Activated CD4-positive, alpha-beta T cell treated with anti-CD3 and anti-CD28 coated beads, Interleukin-2, amount 50 U/mL, for 1 hour (primary cell): ENCODE measurements around the gene ZNF182.
"Not testable (repeated sequence)": the region's sequence is repeated elsewhere in the genome, so short reads cannot be mapped to it uniquely, and the experiment has no call there.

Experiments used
- DNase-seq: peaks from one replicate; pipeline ENCODE4 v3.0.0-alpha.2; 2020

ZNF182 gene

DNA sequence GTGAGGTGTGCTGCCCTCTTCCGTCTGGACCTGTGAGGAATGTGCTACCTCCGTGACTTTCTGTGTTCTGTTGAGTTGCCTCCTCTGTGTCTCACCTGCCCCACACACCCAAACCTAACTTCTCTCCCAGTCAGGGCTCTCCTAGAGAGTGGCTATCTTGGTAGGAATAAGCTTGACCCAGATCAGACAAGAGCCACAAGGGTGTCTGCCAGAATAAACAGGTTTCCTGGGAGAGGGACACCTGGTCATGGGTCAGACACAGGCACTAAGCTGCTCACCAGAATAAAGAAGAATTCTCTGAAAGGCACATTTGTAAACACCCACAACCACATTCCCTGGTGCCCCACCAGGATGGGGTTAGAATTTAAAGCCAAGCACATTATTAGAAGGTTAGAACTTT, 11.1 kb downstream of the ZNF182 start:
- DNase-seq, result no peak

DNA sequence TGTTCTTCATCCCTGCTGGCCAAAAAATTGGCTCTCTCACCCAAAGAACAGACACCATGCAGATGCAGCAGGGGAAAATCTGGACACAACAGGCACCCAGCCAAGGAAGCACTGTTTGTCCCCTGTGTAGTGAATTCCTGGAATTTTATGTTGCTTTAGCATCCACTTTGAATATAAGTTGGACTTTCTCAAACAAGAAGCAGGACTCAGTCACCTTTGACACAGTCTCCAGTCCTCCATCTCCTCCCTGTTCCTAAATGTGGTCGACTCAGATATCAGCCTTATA, 11.8 kb downstream of the ZNF182 start:
- DNase-seq, result no peak

DNA sequence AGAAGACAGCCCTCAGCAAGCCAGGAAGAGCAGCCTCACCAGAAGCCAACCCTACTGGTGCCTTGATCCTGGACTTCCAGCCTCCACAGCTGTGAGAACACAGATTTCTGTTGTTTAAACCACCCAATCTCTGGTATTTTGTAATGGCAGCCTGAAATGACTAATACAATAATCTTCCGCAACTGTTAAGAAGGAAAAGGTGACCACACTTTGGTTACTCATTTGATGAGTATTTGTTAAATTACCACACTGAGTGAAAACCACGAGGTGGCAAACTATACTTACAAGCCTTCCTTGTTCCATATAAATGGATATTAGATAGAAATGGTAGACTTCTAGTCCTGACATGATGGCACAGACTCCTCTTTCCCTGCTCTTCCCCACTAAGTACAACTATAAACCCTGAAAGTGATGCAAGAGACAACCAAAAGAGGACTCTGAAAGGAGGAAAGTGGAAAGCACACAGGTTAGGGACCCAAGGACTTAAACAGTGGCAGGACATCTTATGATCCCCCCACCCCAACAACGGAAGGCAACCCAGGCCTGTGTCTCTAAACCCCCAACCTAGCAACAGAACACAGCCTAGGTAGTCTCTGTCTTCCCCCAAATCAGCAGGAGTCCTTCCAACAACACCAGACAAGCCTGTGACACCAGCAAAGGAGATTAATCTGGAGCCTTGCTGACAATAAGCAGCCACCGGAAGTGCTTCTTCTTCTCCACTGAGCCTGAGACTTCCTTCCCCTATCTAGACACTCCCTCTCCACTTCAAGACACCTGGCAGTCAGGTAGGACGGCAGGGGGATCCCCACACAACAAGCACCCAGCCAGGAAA, 12.3 kb downstream of the ZNF182 start:
- DNase-seq, result no peak

DNA sequence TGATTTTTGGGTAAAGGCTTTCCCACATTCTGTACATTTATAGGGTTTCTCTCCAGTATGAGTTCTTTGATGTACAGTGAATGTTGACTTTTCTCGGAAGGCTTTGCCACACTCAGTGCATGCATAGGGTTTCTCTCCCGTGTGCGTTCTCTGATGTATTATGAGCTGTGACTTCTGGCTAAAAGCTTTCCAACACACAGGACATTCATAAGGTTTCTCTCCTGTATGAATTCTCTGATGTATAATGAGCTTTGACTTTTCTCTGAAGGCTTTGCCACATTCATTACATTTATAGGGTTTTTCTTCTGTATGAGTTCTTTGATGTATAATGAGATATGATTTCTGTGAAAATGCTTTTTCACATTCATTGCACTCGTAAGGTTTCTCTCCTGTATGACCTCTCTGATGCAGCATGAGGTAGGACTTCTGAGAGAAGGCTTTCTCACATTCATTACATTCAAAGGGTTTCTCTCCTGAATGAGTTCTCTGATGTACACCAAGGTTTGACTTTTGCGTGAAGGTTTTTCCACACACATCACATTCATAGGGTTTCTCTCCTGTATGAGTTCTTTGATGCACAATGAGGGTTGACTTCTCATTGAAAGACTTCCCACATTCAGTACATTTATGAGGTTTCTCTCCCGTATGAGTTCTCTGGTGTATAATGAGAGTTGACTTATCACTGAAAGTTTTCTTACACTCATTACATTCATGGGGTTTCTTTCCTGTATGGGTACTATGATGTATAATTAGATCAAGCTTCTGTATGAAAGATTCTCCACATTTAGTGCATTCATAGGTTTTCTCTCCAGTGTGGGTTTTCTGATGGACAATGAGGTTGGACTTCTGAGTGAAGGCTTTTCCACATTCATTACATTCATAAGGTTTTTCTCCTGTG, 27.3 kb downstream of the ZNF182 start:
- no peak for DNase-seq

DNA sequence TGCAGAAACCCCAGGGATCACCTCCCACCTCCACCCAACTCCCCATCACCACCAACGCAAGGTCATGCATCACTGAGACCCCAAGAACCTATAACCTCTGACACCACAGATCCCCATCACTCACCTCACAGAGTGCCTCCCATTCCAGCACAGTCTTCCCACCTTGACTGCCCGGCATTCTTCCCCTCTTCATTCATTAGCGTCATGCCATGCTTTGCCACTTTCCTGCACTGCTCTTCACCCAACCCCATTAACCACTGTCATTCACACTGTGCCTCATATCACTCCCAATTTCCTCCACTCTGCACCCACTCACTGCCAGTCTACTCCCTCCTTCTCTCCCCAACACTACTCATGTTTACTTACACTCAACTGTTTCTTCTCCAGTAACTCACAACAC, 30.6 kb downstream of the ZNF182 start:
- DNase-seq, result no peak

DNA sequence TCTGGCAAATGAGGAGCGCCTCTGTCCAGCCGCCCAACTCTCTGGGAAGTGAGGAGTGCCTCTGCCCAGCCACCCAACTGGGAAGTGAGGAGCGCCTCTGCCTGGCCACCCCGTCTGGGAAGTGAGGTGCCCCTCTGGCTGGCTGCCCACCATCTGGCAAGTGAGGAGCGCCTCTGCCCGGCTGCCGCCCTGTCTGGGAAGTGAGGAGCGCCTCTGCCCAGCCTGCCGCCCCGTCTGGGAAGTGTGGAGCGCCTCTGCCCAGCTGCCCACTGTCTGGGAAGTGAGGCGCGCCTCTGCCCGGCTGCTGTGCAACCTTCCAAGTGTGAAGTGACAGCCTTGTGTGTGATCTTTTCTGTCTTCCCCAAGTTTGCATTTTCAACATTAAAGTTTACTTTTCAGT, 38.3 kb downstream of the ZNF182 start:
- not testable (repeated sequence) for DNase-seq

DNA sequence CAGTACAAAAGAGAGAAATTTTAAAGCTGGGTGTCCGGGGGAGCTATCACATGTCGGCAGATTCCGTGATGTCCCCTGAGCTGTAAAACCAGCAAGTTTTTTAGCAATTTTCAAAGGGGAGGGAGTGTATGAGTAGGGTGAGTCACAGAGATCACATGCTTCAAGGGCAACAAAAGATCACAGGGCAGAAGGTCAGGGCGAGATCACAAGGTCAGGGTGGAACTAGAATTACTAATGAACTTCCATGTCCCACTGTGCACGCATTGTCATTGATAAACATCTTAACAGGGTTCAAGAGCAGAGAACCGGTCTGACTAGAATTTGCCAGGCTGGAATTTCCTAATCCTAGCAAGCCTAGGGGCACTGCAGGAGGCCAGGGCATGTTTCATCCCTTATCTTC, 42.0 kb downstream of the ZNF182 start:
- not testable (repeated sequence) for DNase-seq

DNA sequence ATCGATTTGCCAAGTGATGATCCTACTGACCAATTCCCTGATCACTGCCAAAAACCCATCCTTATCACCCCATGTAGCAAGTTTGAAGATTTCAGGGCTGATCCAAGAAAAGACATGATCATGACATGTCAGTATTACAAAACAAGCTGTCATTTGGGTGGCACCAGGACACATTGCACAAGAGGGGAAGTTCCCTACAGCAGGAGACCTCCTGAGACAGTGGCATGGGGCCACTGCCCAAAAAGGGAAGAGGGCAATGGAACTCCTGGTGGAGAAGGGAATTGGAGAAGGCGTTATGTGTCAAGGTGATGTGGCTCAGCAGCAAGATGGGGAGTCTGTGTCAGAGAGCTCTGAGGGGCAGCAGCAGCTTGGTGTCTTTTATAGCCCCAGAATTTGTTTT, 43.4 kb downstream of the ZNF182 start:
- DNase-seq, result no peak

DNA sequence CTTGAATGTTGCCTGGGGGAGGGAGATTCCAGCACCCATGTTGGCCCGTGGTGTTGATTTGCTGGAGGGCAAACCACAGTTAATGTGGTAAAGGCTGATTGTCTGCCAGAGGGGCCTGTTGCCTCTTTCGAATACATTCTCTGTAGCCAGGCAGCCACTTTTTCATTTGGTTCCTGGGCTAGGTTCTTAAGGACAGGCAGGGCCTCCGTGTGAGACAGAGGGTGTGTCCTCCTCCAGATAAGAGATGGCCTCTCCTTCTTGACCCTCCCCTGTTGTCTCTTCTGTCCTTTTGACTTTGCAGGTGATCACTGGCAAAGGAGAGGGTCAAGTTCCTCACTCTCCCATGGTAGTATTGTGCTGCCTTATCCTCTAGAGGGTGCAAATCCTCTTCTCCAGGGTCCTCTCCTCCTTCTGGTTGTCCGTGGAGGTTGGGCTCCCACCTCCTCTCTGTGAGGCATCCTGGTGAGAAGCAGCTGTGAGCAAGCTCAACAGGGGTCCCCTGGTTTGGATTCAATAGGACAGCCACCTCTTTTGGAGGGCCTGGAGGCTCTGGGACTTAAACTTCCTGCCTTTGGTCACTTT, 44.9 kb downstream of the ZNF182 start:
- DNase-seq, result peak; percentile 2

DNA sequence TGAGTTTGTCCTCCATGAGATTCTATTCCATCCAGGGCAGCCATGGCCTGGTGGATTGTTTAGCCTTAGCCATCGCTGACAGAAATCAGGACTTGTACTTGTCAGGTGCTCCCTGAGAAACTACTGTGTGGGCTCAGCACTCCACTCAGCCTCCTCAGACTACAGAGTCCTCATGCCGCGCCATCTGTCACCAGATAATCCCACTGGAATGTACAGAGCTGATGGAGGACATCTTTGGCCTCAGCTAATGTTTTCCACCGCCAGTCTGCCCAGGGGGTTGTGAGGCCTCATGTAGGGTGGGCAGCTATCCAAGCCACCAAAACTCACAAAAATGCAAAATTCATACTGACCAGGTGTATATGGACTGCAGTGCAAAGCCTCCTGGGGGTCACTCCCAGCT, 45.6 kb downstream of the ZNF182 start:
- not testable (repeated sequence) for DNase-seq

DNA sequence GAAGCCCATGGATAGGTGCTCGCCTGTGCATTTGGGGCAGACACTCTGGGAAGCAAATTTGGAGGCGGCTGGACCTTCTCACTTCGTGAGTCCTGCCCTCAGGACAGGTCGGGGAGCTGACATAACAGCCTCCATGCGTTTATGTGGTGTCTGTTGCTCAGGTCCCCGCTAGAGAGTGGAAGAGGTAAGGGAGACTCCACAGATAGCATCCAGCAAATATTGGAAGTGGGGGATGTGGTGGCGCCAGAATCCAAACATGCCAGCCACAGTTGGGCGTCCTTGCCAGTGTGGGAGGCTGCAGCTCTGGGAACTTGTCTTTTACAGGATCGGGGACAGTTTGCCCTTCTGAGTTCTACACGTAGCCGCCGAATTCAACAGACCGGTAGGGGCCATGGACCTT, 47.8 kb downstream of the ZNF182 start:
- no peak for DNase-seq

DNA sequence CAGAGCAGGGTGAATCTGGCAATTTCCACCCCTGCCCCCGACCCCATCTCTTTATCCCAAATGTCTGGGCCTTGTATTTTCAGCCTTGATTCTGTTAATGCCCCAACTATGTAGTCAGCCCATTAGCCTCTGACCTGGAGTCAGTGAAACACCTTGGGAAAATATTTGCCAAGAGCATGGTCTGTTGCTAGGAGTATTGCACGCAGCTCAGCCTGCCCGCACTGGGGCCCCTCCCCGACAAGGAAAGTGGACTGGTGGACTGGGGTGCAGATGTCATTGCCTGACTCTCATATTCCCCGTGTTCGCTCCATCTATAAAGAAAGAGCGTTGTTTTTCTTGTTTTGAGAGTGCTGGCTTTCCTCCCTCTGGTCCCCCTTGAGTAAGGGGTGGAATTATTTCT, 48.5 kb downstream of the ZNF182 start:
- DNase-seq, result not testable (repeated sequence)

DNA sequence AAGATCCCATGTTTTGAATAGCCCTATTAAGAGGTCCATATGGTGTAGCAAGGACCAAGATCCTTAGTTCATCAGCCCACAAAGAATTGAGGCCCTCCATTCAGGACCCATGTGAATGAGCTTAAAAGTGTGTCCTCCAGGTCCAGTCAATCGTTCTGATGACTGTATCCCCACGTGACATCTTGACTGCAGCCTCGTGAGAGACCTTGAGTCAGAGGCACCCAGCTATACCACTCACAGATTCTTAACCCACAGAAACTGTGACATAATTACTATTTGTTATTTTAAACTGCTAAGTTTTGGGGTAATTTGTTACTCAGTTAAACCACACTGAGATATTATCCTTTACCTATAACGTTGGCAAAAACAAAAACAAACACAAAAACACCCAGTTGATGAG, 62.4 kb downstream of the ZNF182 start:
- no peak for DNase-seq

DNA sequence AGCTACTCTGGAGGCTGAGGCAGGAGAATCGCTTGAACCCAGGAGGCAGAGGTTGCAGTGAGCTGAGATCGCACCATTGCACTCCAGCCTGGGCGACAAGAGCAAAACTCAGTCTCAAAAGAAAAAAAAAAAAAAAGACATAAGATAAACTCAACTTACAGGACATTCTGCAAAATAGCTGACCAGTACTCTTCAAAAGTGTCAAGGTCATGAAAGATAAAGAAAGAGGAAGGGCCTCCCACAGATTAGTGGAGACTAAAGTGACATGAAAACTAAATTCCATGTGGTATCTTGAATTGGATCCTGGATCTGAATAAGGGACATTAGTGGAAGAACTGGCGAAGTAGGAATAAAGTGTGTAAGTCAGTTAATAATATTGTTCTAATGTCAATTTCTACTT, 63.3 kb downstream of the ZNF182 start:
- DNase-seq, result no peak

DNA sequence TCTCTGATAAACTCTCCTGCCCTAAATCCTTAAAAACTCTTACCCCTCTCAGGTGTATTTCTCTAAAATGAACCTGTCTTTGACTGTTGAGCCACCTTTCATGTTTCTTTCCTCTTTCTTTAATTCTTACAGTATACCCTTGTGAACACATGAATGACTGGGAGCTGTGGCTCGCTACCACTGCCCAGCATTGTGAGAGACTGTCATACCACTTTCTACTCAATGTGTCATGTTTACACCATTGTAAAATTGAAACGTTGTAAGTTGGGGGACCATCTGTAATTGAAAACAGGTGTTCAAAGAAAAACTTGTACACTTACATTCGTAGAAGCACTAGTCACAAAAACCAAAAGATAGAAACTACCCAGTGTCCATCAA, 66.9 kb downstream of the ZNF182 start:
- no peak for DNase-seq

DNA sequence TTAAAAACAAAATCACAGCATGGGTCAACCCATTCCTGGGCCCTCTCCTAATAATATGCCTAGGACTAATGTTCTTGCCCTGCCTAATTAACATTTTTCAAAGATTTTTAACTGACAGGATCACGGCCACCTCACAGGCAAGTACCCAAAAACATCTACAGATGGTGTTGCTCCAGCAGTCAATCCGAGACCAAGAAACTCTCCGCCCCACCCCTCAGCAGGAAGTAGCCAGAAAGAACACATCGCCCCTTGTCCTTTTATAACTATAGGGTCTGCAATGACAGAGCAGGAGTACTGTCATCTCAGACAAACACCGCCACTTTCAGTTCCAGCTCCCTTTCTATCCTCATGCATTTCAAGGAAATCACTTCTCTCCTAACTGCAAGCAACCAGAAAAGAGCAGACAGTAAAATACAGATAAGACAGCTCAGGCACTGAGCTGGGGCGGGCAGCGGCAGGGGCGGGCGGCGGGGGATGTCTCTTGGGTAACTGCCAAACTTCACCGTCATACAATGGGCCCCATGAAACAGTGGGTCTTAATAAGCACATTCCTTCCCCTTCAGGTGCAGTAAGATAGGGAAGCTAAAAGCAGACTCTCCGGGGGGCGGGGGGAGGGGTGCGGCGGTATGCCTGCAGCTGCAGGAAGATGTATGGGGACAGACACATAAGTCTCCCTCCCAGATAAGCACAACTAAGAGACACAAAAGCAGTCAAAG, 67.4 kb downstream of the ZNF182 start:
- DNase-seq, result peak; percentile 1

DNA sequence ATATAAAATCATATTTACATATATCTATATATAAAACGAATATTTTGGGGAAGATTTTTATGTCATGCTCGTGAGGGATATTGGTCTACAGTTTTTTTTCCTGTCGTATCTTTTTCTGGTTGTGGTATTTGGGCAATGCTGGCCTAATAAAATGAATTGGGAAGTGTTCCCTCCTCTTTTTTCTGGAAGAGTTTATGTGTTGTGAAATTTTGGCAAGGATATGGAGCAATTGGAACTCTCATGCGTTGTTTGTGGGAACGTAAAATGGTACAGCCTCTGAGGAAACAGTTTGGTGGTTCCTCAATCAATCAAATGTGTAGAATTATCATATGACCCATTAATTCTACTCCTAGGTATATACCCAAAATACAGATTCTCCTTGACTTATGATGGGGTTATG, 69.8 kb downstream of the ZNF182 start:
- no peak for DNase-seq

DNA sequence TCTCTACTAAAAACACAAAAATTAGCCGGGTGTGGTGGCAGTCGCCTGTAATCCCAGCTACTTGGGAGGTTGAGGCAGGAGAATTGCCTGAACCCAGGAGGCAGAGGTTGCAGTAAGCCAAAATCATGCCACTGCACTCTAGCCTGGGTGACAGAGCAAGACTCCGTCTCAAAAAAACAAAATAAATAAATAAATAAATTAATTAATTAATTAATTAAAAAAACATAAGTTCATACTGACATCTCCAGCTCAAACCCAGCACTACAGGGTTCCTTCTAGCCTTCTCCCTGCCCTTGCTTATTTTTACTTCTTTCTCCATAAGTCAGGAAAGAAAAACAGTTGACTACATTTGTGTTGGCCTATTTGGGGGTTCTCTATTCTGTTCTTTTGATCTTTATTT, 71.8 kb downstream of the ZNF182 start:
- DNase-seq, result not testable (repeated sequence)

DNA sequence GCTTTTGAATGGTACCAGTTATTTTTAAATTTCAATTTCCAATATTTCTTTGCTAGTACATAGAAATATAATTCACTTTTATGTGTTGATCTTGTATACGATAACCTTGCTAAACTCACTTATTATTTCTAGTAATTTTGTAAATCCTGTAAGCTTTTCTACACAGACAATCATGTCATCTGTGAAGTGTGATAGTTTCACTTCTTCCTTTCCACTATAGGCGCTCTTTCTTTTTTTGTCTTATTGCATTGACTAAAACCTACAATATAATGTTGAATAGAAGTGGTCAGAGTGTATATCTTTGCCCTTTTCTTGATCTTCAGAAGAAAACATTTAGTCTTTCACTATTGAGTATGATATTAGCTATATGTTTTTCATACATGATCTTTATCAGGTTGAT, 76.6 kb downstream of the ZNF182 start:
- no peak for DNase-seq
